IPS DF 4.7 (cell line): ENCODE data around the gene UNC5B.
"Not testable (repeated sequence)": the region's sequence is repeated elsewhere in the genome, so short reads cannot be mapped to it uniquely, and the experiment has no call there.

ENCODE experiments used
- DNase-seq: peaks from one replicate; pipeline ENCODE4 v3.0.0-alpha.2; 2013; ENCODE audit warnings: low spot score; ENCODE audit errors: extremely low read depth

The UNC5B gene

GRCh38 chr10:71209352-71209715 lies 3.0 kb upstream of the UNC5B start:
- DNase-seq = no peak

DNA sequence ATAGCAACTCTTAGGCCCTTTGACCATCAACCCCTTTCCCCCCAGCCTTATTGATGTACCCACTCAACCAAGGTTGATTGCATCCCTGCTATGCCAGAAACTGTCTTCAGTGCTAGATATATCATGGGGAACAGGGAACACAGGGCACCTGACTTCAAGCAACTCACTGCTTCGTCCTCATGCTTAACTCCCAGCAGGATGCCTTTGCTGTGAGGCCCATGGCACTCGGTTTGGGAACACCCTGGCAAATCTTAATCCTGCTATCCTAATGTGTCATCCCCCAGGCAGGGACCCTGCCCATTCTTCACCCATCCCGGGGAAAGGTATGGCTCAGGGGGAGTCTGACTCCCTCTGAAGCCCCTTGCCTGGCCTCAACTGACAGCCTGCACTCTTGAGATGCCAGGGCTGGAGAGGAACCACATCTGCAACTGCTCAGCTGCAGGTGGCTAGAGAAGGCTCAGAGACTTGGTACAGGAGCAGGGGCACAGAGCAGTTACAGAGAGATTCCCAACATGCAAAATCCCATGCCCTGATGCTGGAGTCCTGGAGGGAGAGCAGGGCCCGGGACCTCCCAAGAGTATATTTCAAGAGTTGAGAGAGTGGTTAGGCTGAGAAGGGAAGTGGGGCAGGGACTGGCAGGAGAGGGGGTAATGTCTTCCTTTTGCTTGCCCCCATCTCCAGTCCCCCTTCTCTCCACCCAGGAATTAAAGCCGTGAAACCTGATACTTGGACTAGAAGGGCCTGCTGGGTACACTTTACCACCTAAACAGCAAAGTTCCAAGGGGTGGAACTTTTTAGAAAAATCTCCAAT lies 2.4 kb upstream of the UNC5B start:
- no peak for DNase-seq

GRCh38 chr10:71210542-71210871 lies 1.9 kb upstream of the UNC5B start:
- no peak for DNase-seq

- no peak for DNase-seq
Measured at GRCh38 chr10:71211053-71211452, 1.3 kb upstream of the UNC5B start.

DNA sequence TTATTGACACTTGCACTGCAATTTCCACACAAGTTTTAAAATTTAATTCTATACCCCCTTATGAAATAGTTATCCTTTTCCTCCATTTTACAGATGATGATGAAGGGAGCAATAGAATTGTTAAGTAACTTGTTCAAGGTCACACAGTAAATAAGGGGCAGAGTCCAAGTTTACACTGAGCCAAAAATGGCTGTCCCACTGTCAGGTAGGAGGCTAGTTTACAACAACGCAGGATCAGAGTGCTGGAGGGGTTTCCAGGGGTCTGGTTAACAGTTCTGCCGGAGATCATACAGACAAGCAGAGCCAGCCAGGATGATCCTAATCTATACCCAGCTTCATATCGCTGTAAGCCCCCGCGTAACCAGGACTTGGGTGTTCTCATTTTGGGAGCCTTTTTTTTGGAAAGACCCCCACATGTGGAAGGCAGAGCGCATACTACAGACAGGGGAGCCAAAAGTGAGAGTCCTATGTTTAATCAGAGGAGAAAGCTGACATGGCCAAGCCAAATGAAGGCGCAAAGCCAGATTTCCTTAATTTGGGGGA lies 524 bp upstream of the UNC5B start:
- no peak for DNase-seq

- no peak for DNase-seq
Measured at GRCh38 chr10:71213127-71213621, 804 bp downstream of the UNC5B start.

DNA sequence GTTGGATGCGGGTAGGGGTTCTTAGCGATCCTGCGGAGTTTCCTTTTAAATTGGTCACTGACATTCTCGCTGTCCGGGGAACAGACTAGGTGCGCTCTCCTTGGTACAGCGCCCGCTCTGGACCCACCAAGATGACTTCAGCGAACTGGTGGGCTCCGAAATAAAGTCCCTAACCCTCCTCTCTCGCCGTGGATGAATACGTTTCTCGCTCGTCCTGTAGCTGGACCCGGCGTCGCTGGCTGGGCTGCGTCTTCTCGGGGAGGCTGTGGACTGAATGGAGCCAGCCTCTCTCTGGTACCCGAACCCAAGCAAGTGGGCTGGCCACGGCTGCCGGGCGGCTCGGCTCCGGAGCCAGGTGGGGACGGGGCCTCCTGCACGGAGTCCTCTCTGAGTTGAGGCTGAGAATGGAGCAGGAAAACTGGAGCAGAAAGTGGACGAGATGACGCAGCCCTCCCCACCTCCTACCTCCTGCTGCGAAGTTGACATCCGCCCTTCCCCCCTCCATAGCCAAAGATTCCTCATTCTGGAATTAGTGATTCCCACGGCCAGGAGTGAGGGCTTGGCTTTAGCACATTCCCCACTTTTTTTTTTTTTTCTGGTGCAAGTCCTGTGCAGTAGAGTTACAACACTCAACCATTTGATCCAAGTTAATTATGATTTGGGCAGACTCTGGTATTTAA lies 1.5 kb downstream of the UNC5B start:
- no peak for DNase-seq

GRCh38 chr10:71214641-71215559 lies 2.5 kb downstream of the UNC5B start:
- no peak for DNase-seq

DNA sequence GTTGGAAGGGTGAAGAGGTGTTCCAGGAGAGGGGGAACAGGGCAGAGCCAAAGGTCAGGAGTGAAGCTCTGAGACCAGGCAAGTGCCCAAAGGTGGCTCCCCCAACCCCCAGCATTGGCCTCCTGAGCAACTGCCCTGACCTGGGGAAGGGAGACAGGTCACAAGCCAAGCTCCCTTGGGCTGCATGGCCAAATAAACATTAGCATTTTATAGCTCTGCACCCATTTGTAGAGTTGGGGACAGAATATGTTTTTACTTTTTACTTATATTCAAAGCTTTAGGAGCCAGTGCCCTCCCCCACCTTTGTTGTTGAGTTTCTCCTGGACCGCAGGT lies 4.0 kb downstream of the UNC5B start:
- no peak for DNase-seq

DNA sequence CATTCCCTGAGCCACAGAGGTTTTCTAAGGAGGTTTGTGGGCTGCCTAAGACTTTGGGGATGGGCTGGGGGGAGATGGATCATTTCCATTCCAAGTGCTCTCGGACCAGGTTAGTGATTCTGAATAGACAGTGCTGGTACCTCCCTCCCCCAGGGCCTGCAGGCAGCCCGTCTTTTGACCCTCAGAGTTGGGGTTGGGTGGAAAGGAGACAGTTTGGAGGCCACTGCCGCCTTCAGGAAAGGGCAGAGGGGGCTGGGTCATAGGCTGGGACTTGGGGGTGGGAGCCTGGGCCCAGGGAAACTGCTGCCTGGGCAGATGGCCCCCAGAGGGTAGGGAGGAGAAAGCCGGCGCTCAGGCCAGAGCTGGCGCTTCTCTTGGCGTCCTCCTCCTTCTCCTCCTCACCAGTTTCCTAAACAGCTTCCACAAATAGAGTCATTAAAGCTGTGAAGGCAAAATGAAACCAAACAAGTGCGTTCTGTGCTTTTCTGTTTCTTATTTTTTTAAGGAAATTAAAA lies 4.4 kb downstream of the UNC5B start:
- DNase-seq = no peak

GRCh38 chr10:71217266-71218045 lies 5.1 kb downstream of the UNC5B start:
- DNase-seq = no peak

DNA sequence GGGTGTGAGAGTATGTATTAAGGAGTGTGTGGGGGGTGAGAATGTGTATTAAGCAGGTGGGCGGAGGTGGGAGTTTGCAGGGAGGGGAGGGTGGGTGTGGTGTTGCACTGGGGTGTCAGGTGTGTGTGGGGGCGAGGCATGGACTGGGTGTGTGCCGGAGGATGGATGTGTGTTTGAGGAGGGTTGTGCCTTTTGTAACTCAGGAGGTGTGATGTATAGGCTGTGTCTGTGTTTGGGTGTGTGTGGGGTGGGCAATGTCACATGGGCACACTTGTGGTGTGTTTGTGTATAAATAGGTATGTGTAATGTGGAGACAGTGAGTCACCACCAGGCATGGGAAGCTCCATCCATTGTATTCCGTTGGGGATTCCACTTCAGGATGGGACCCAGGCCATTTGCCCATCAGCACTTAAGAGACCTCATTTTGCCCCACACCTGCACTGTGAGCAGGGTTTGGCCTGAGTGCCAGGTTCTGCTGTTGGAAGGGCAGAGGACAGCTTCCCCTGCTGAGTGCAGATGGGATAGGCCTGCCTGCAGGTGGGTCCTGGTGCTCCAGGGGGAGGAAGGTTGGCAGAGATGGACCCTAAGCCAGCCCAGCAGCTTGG lies 5.8 kb downstream of the UNC5B start:
- DNase-seq = no peak

- no peak for DNase-seq
Measured at GRCh38 chr10:71218651-71219050, 6.3 kb downstream of the UNC5B start.

DNA sequence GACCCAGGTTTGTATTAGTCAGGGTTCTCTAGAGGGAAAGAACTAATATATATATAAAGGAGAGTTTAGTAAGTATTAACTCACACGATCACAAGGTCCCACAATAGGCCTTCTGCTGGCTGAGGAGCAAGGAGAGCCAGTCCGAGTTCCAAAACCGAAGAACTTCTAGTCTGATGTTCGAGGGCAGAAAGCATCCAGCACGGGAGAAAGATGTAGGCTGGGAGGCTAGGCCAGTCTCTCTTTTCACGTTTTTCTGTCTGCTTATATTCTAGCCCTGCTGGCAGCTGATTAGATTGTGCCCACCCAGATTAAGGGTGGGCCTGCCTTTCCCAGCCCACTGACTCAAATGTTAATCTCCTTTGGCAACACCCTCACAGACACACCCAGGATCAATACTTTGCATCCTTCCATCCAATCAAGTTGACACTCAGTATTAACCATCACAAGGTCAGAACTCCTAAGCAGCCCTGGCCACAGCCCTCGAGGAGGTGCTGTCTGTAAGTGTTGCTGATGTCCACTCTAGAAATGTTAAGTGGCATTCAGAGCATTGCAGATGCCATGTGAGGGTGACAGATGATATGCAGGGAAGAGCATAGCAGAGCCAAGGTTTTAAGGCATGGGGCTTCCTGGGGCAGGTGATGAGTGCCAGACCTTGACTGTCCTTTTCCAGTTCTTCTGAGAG lies 7.0 kb downstream of the UNC5B start:
- not testable (repeated sequence) for DNase-seq

GRCh38 chr10:71219918-71220688 lies 7.7 kb downstream of the UNC5B start:
- DNase-seq = no peak

GRCh38 chr10:71220689-71221540 lies 8.5 kb downstream of the UNC5B start:
- no peak for DNase-seq

GRCh38 chr10:71221586-71222202 lies 9.3 kb downstream of the UNC5B start:
- DNase-seq = no peak
